Astrocyte of the spinal cord (primary cell): ENCODE results near the gene PTEN.
"Not testable (repeated sequence)": the region's sequence is repeated elsewhere in the genome, so short reads cannot be mapped to it uniquely, and the experiment has no call there.

ENCODE experiments used
- DNase-seq: peaks from one replicate; pipeline ENCODE4 v3.0.0; 2011; ENCODE audit warnings: low read depth, low spot score
- H3K4me3 ChIP-seq: 2 replicates; pipeline ENCODE4 v1.5.1; 2011; ENCODE audit warnings: low read depth, mild to moderate bottlenecking, low read length, moderate library complexity
- CTCF ChIP-seq: IDR thresholded peaks from 2 replicates; pipeline ENCODE4 v1.5.1; 2012; ENCODE audit warnings: low read depth, mild to moderate bottlenecking, low read length, inconsistent platforms
- in situ Hi-C: cut with HindIII; loops from 2 replicates; pipeline ENCODE4 v1.10.0; 2017; ENCODE audit warnings: low sequenced_read_pairs

The PTEN gene

GRCh38 chr10:87860156-87860795, 3.1 kb upstream of the PTEN start:
- TF ChIP-seq CTCF = peak; percentile 54
- H3K4me3 ChIP-seq = no peak overlapping the region
- DNase-seq = peak; percentile 81
- in situ Hi-C loops = no loop called here

GRCh38 chr10:87860816-87861403, 2.5 kb upstream of the PTEN start:
- in situ Hi-C loops = no loop called here
- no peak for TF ChIP-seq CTCF
- no peak for DNase-seq
- H3K4me3 ChIP-seq = no peak overlapping the region

DNA sequence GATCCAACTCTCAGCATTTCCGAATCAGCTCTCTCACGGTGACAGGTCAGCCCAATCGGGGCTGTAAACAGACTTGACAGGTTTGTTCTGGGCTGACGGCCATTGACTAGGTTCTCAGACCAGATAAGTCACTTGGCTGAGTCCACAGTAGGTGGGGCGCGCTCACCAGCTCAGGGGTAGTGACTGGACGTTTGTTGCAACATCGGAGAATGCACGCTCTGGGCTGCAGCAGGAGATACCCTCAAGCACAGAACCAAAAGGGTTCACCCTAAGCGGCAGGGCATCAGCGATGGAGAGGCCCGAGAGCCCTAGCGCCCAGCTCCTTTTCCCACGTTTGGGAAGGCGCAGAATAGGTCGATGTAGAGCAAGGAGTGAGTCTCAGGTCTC, 1.9 kb upstream of the PTEN start:
- in situ Hi-C loops = no loop called here
- TF ChIP-seq CTCF = peak; percentile 21
- H3K4me3 ChIP-seq = peak overlapping the region; percentile 85
- DNase-seq = peak; percentile 67

DNA sequence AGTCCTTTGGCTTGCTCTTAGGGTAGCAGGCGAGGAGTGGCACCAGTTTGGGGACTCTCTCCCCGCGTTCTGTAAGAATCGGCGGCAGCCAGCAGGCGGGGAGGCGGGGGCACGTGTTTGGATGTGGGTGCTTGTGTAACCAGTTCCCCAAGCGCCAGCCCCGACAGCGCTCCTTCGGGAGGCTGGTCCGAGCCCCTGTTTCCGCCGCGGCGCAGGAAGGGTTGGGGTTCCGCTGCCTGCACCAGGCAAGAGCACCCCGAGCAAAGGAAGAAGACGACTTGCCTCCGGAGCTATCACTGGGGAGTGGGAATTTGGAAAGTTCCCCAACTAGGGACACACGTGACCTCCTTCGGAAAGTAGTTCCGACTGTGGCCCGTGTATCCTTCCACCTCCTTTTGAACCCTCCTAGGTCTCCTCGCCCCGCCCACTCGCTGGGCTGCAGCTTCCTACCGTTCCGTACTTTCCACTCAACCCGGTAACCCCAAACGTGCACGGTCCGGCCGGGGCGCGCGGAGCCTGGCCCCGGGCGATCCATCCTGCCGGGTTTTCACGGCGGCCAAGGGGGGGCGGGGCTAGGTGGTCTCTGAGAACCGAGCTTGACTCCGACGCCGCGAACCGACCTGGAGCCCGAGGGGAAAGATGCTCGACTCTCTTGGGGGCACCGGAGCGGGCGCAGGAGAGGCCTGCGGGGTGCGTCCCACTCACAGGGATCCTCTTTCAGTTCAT, 1.3 kb upstream of the PTEN start:
- DNase-seq = peak; percentile 98
- H3K4me3 ChIP-seq = peak overlapping the region; percentile 85
- in situ Hi-C loops = no loop called here
- no peak for TF ChIP-seq CTCF

DNA sequence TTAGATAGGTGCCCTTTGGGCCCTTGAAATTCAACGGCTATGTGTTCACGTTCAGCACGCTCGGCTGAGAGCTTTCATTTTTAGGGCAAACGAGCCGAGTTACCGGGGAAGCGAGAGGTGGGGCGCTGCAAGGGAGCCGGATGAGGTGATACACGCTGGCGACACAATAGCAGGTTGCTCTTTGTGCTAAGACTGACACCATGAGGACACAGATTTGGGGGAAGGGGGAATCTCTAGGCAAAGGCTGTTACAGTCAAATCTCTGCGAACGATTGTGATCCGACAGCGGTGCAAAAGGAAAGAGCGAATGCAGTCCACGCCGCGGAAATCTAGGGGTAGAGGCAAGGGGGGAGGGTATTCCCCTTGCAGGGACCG, 759 bp upstream of the PTEN start:
- peak overlapping the region; percentile 85 for H3K4me3 ChIP-seq
- no peak for DNase-seq
- in situ Hi-C loops = no loop called here
- TF ChIP-seq CTCF = no peak

DNA sequence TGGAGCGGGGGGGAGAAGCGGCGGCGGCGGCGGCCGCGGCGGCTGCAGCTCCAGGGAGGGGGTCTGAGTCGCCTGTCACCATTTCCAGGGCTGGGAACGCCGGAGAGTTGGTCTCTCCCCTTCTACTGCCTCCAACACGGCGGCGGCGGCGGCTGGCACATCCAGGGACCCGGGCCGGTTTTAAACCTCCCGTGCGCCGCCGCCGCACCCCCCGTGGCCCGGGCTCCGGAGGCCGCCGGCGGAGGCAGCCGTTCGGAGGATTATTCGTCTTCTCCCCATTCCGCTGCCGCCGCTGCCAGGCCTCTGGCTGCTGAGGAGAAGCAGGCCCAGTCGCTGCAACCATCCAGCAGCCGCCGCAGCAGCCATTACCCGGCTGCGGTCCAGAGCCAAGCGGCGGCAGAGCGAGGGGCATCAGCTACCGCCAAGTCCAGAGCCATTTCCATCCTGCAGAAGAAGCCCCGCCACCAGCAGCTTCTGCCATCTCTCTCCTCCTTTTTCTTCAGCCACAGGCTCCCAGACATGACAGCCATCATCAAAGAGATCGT, 598 bp downstream of the PTEN start:
- H3K4me3 ChIP-seq = peak overlapping the region; percentile 85
- peak; percentile 34 for DNase-seq
- in situ Hi-C loops = not testable (repeated sequence)
